Muscle layer of colon (tissue), 2 donors: ENCODE data around the gene METRN.
"Not testable (repeated sequence)": the region's sequence is repeated elsewhere in the genome, so short reads cannot be mapped to it uniquely, and the experiment has no call there.

ENCODE experiments used
- H3K27ac ChIP-seq: one replicate; pipeline ENCODE4 v1.7.0; 2013; ENCODE audit warnings: low read depth, mild to moderate bottlenecking, low read length, moderate library complexity
- H3K27me3 ChIP-seq, 2 donors: one replicate each; pipeline ENCODE4 v1.7.0; 2013; ENCODE audit warnings: low read length in 2 of 2, mild to moderate bottlenecking in 2 of 2; ENCODE audit not compliant: insufficient read depth in 2 of 2, control insufficient read depth in 1 of 2
- H3K36me3 ChIP-seq: one replicate; pipeline ENCODE4 v1.7.0; 2013; ENCODE audit warnings: mild to moderate bottlenecking, low read length; ENCODE audit not compliant: insufficient read depth
- H3K4me1 ChIP-seq: one replicate; pipeline ENCODE4 v1.7.0; 2013; ENCODE audit warnings: mild to moderate bottlenecking, low read length; ENCODE audit not compliant: insufficient read depth
- H3K4me3 ChIP-seq, 2 donors: one replicate each; pipeline ENCODE4 v1.7.0; 2013; ENCODE audit warnings: low read length in 2 of 2, low read depth in 1 of 2, mild to moderate bottlenecking in 1 of 2, moderate library complexity in 1 of 2
- H3K9ac ChIP-seq: one replicate; pipeline ENCODE4 v1.7.0; 2013; ENCODE audit warnings: low read length
- H3K9me3 ChIP-seq: one replicate; pipeline ENCODE4 v1.7.0; 2013; ENCODE audit warnings: mild to moderate bottlenecking, low read length
- donor health status: abdominal sarcoma.
- donor health status: Adenocarcinoma of cecum.

Gene METRN

GRCh38 chr16:752007-752312 lies 37.0 kb downstream of the METRN start:
- no peaks in the 10 kb centered on the region for H3K9me3 ChIP-seq
- H3K36me3 ChIP-seq, result no peaks in the 10 kb centered on the region
- no peak overlapping the region for H3K9ac ChIP-seq
- H3K27ac ChIP-seq, result no peak overlapping the region
- H3K4me1 ChIP-seq, result no peaks in the 10 kb centered on the region
- peaks cover 5 to 10% of the 10 kb centered on the region in 2 donors for H3K27me3 ChIP-seq
- H3K4me3 ChIP-seq, result no peak overlapping the region

DNA sequence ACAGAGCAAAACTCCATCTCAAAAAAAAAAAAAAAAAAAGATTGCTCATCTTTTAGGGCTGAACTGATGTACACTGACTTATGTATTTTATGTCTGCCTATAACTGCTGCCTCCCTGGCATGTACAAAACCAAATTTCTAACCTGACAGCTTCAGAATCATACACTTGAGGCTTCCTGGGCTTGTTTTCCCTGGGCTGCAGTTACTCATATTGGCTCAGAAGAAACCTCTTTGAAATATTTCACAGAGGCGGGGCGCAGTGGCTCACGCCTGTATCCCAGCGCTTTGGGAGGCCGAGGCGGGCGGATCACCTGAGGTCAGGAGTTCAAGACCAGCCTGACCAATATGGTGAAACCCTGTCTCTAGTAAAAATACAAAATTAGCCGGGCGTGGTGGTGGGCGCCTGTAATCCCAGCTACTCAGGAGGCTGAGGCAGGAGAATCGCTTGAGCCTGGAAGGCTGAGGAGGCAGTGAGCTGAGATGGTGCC lies 39.2 kb downstream of the METRN start:
- not testable (repeated sequence) for H3K36me3 ChIP-seq, H3K4me1 ChIP-seq, H3K9ac ChIP-seq, H3K4me3 ChIP-seq, H3K9me3 ChIP-seq, H3K27ac ChIP-seq
- H3K27me3 ChIP-seq, result peaks cover 5 to 10% of the 10 kb centered on the region in 2 donors

DNA sequence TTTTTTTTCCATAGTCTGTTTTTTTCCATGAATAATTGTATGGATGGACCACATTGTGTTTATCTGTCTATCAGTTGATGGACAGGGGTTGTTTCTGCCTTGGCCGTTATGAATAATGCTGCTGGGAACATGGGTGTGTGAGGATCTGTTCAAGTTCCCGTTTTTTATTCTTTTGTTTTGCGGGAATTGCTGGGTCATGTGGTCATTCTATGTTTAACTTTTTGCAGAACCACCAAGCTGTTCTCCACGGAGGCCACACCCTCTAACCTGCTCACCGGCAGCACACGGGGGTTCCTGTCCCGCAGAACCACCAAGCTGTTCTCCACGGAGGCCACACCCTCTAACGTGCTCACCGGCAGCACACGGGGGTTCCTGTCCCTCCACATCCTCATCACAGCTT lies 39.7 kb downstream of the METRN start:
- Histone ChIP-seq H3K27ac (no peak overlapping the region), H3K27me3 (peaks cover 5 to 10% of the 10 kb centered on the region in 2 donors), H3K36me3 (no peaks in the 10 kb centered on the region), H3K9me3 (no peaks in the 10 kb centered on the region), H3K9ac (no peak overlapping the region), H3K4me3 (no peak overlapping the region), H3K4me1 (no peaks in the 10 kb centered on the region)

DNA sequence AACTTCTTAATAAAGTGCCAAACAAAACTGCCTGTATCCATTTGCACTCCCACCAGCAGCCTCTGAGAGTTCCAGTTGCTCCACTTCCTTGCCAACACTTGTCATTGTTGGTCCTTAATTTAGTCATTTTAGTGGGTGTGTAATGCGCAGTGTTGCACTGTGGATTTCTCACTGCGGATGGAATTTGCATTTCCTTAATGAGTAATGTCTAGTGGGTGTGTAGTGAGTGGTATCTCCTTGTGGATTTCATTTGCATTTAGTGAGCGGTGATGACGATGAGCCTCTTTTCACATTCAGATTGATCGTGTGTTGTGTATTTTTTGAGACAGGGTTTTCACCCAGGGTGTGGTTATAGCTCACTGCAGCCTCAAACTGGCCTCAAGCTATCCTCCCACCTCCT lies 41.5 kb downstream of the METRN start:
- peaks cover 5% of the 10 kb centered on the region in 2 donors for H3K27me3 ChIP-seq
- no peak overlapping the region for H3K27ac ChIP-seq
- no peaks in the 10 kb centered on the region for H3K4me1 ChIP-seq
- H3K9ac ChIP-seq, result no peak overlapping the region
- H3K36me3 ChIP-seq, result no peaks in the 10 kb centered on the region
- H3K4me3 ChIP-seq, result no peak overlapping the region
- no peaks in the 10 kb centered on the region for H3K9me3 ChIP-seq

DNA sequence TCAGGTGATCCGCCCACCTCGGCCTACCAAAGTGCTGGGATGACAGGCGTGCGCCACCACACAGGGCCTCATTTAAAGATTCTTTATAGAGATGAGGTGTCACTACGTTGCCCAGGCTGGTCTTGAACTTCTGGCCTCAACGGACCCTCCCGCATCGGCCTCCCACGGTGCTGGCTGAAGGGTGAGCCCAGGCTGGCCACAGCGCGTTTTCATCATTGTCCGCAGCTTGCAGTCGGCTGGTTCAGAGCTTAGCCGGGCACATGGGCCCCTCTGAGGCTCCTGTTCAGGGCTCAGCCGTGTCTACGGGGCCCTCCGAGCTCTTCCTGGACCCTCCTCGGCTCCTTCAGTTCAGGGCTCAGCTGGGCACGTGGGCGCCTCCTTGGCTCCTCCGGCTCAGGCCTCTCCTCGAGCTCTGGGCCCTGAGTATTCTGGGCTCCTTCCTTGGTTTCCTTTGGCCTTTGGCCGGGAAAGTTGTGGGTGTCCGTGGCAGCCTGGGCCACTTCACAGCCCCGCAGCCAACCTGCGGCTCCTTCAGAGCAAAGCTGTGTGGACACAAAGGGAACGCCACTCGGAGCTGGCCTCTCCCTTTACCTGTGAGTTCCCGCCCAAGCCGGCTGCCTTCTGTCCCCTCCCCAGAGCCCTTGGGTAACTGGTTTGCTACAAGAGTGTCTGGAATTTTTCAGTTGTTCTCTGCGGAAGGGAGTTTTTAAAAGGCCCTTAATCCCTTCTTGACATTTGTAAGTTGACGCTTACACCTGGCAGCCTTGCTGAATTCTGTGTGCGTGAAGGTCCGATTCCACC lies 44.4 kb downstream of the METRN start:
- Histone ChIP-seq H3K27ac (no peak overlapping the region), H3K9ac (no peak overlapping the region), H3K27me3 (peaks cover 0 to 13% of the 10 kb centered on the region in 2 donors), H3K36me3 (no peaks in the 10 kb centered on the region), H3K4me1 (no peaks in the 10 kb centered on the region), H3K9me3 (no peaks in the 10 kb centered on the region), H3K4me3 (no peak overlapping the region)

DNA sequence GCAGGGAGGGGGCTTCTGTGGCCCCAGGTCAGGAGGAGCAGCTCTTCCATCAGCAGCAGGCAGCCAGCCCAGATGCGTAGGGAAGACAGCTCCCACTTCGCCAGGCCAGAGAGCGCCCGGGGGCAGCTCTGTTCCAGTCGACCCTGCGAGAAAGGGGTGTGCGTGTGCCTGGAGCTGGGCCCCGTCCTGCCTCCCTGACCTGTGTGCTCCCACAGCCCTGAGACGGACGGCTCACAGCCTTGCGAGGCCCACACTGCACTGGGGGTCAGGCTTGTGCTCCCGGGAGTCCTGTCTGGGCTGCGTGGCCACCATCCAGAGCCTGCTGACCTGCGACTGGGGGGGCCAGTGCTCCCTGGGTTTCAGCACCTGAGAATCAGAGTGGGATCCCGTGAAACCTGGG lies 45.1 kb downstream of the METRN start:
- no peak overlapping the region for H3K9ac ChIP-seq
- H3K9me3 ChIP-seq, result no peaks in the 10 kb centered on the region
- peaks cover 0 to 13% of the 10 kb centered on the region in 2 donors for H3K27me3 ChIP-seq
- H3K36me3 ChIP-seq, result no peaks in the 10 kb centered on the region
- H3K27ac ChIP-seq, result no peak overlapping the region
- H3K4me1 ChIP-seq, result no peaks in the 10 kb centered on the region
- H3K4me3 ChIP-seq, result no peak overlapping the region

DNA sequence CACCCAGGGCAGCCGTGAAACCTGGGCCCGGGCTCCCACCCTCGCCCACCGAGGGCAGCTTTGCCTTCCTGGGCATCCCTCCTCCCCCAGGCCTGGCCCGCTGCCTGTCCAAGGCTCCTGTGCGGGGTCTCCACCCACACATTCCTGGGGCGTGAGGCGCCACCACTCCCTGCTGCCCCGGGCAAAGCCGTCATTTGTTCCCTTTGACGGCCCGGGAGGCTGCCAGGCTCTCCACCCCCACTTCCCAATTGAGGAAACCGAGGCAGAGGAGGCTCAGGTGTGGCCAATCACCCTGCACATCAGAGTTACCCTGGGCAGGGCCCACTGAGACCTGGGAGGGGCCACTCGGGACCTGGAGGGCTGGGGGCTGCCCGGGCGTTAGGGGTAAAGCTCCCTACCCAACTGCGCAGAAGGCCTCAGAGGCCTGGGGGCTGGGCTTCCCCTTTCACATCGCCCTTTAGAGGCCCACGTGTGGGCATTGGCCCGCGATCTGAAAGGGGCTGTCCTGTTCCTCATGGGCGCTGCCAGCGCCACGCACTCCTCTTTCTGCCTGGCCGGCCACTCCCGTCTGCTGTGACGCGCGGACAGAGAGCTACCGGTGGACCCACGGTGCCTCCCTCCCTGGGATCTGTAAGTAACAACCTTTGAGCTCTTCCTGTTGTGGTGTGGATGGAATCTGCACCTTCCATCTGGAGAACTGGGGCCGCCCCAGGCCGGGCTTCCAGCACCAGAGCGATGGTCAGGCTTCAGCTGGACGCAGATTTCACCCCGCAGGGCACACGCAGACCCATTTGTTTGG lies 45.8 kb downstream of the METRN start, which contains the start of gene MSLN:
Gene MSLN (plus strand): TSS at position 190 of the 799 bp plus-strand sequence. CDS start 1,947 bp downstream, outside the sequence.
- Histone ChIP-seq H3K4me3 (no peak within 1 kb of the TSS), H3K27ac (no peak within 1 kb of the TSS), H3K27me3 (peaks cover 0 to 13% of the 10 kb centered on the region in 2 donors), H3K9ac (no peak within 1 kb of the TSS), H3K9me3 (no peaks in the 10 kb centered on the region), H3K36me3 (no peaks in the 10 kb centered on the region), H3K4me1 (no peaks in the 10 kb centered on the region)

- Histone ChIP-seq H3K27me3 (peaks cover 0 to 13% of the 10 kb centered on the region in 2 donors), H3K27ac (no peak overlapping the region), H3K9me3 (no peaks in the 10 kb centered on the region), H3K4me1 (no peaks in the 10 kb centered on the region), H3K9ac (no peak overlapping the region), H3K4me3 (no peak overlapping the region), H3K36me3 (no peaks in the 10 kb centered on the region)
Measured at GRCh38 chr16:761625-762513, 47.0 kb downstream of the METRN start.

- H3K36me3 ChIP-seq, result no peaks in the 10 kb centered on the region
- no peak overlapping the region for H3K4me3 ChIP-seq
- peaks cover 0 to 13% of the 10 kb centered on the region in 2 donors for H3K27me3 ChIP-seq
- no peaks in the 10 kb centered on the region for H3K9me3 ChIP-seq
- H3K27ac ChIP-seq, result no peak overlapping the region
- no peak overlapping the region for H3K9ac ChIP-seq
- no peaks in the 10 kb centered on the region for H3K4me1 ChIP-seq
Measured at GRCh38 chr16:762595-763268, 47.8 kb downstream of the METRN start.

- H3K4me1 ChIP-seq, result no peaks in the 10 kb centered on the region
- peaks cover 0 to 13% of the 10 kb centered on the region in 2 donors for H3K27me3 ChIP-seq
- H3K27ac ChIP-seq, result no peak overlapping the region
- no peaks in the 10 kb centered on the region for H3K36me3 ChIP-seq
- no peak overlapping the region for H3K9ac ChIP-seq
- no peaks in the 10 kb centered on the region for H3K9me3 ChIP-seq
- no peak overlapping the region for H3K4me3 ChIP-seq
Measured at GRCh38 chr16:763369-764183, 48.7 kb downstream of the METRN start.
